ENCODE measurements around the gene GALT. TPM values are rescaled to one million over a fixed set of nuclear protein-coding genes. Genes with fewer than 3 reads are reported as not detected.

The GALT gene
- total and polyA plus RNA-seq, 2 of the 13 experiments (the other 11 are each of a cell fraction or from before 2014, with no cell fraction given): 40.4 to 46.3 TPM

- intact Hi-C loops (cut with micrococcal nuclease; ENCODE audit: unreplicated experiment): loop anchor here (1.0 kb wide), 2 partner anchors 13 to 27 kb away; no protein-coding TSS in a partner anchor
- DNase-seq (ENCODE audit: low spot score): peak; percentile 80
- FAIRE-seq: peak; percentile 78
- TF ChIP-seq NR2F2 (IDR thresholded peaks at IDR 0.05; ENCODE audit: borderline replicate concordance, low read depth) (no peak), MBD4 (IDR thresholded peaks at IDR 0.05; ENCODE audit: borderline replicate concordance, low read length) (no peak), TSC22D2 (CRISPR knock-in tag; IDR thresholded peaks at IDR 0.05; ENCODE audit: borderline replicate concordance) (0 out of 2 replicates have a peak, but pooled peaks have one; percentile 49), ZFX (CRISPR knock-in tag; IDR thresholded peaks at IDR 0.05; ENCODE audit: low read depth) (peak; percentile 59), MED13 (CRISPR knock-in tag; IDR thresholded peaks at IDR 0.05) (no peak), DDIT3 (CRISPR knock-in tag; IDR thresholded peaks at IDR 0.05) (no peak), RAD51 (IDR thresholded peaks at IDR 0.05; ENCODE audit: borderline replicate concordance) (no peak), ZNF724P (CRISPR knock-in tag; IDR thresholded peaks at IDR 0.05; ENCODE audit: borderline replicate concordance) (no peak), AFF4 (CRISPR knock-in tag; IDR thresholded peaks at IDR 0.05) (no peak), ZBTB7A (CRISPR knock-in tag; IDR thresholded peaks at IDR 0.05) (no peak), NFE2L2 (IDR thresholded peaks at IDR 0.05; ENCODE audit: low read length) (no peak), MIER3 (CRISPR knock-in tag; IDR thresholded peaks at IDR 0.05; ENCODE audit: borderline replicate concordance) (no peak), ZNF124 (CRISPR knock-in tag; IDR thresholded peaks at IDR 0.05) (no peak), TCF7 (IDR thresholded peaks at IDR 0.05; ENCODE audit: low read depth) (no peak), ZSCAN22 (CRISPR knock-in tag; IDR thresholded peaks at IDR 0.05) (no peak), ZNF383 (CRISPR knock-in tag; IDR thresholded peaks at IDR 0.05; ENCODE audit: borderline replicate concordance) (no peak), YY1 (IDR thresholded peaks at IDR 0.05; ENCODE audit: insufficient read depth, insufficient replicate concordance, low read depth, low read length) (peak; percentile 69)
- TF ChIP-seq, protein P1, sequence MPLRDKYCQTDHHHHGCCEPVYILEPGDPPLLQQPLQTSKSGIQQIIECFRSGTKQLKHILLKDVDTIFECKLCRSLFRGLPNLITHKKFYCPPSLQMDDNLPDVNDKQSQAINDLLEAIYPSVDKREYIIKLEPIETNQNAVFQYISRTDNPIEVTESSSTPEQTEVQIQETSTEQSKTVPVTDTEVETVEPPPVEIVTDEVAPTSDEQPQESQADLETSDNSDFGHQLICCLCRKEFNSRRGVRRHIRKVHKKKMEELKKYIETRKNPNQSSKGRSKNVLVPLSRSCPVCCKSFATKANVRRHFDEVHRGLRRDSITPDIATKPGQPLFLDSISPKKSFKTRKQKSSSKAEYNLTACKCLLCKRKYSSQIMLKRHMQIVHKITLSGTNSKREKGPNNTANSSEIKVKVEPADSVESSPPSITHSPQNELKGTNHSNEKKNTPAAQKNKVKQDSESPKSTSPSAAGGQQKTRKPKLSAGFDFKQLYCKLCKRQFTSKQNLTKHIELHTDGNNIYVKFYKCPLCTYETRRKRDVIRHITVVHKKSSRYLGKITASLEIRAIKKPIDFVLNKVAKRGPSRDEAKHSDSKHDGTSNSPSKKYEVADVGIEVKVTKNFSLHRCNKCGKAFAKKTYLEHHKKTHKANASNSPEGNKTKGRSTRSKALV (CRISPR knock-in tag; IDR thresholded peaks at IDR 0.05): peak; percentile 69; the same call in 1 of the 2 replicates
- TF ChIP-seq, protein P2, sequence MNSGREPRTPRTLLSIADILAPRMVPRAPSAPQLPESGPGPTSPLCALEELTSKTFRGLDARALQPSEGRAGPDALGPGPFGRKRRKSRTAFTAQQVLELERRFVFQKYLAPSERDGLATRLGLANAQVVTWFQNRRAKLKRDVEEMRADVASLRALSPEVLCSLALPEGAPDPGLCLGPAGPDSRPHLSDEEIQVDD (CRISPR knock-in tag; IDR thresholded peaks at IDR 0.05; ENCODE audit: borderline replicate concordance): no peak
Measured at GRCh38 chr9:34675048-34675714, 28.7 kb downstream of the GALT start.

More at GRCh38 chr9:34675048-34675714, 28.7 kb downstream of the GALT start:
- Histone ChIP-seq H2AFZ (ENCODE audit: low read length) (no peak overlapping the region), H4K20me1 (ENCODE audit: insufficient read depth, low read length) (no peaks in the 10 kb centered on the region), H3K36me3 (replicated peaks in 1 of 2; ENCODE audit: control insufficient read depth in 1 of 2, insufficient read depth in 2 of 2, low read length in 2 of 2) (no peaks in the 10 kb centered on the region), H3K4me1 (ENCODE audit: insufficient read depth, low read length) (peaks cover 4% of the 10 kb centered on the region; the same call in 1 of the 2 replicates), H3K4me3 (replicated peaks in 1 of 3; ENCODE audit: insufficient read depth in 1 of 3, low read depth in 2 of 3, low read length in 3 of 3) (no peak overlapping the region), H3K9ac (ENCODE audit: insufficient read depth, low read depth, low read length) (no peak overlapping the region), H3K27ac (ENCODE audit: extremely low read length, insufficient read depth, low read length) (no peak overlapping the region), H3K27me3 (ENCODE audit: control insufficient read depth in 1 of 2, insufficient read depth in 2 of 2, low read length in 2 of 2) (no peaks in the 10 kb centered on the region), H3K4me2 (ENCODE audit: low read depth, low read length) (no peak overlapping the region), H3K79me2 (ENCODE audit: insufficient read depth, low read length) (no peaks in the 10 kb centered on the region), H3K9me3 (ENCODE audit: low read length) (no peaks in the 10 kb centered on the region)
- WGBS (ENCODE audit: low lambda C conversion rate): 23% methylated on average over 9 of the region's 10 CpGs
- peak; percentile 99 for ATAC-seq
- BruUV-seq (replicated peaks): no TSS peak
- POLR2A ChIA-PET: interaction anchor here (0.9 to 1.5 kb wide), 2 partner anchors 10 to 27 kb away, joined by 3 to 5 read pairs; no protein-coding TSS in a partner anchor
- CTCF ChIA-PET (ENCODE audit: low intra/inter-chr PET ratio, low total read pairs): interaction anchor here (0.7 to 6.1 kb wide), 5 partner anchors 11 to 62 kb away, joined by 3 to 178 read pairs (median 4); no protein-coding TSS in a partner anchor
- in situ Hi-C loops (cut with HindIII; ENCODE audit: extremely low pct_ligation_motif_present, low pct_unique_long_range_greater_than_20kb): no loop called here

All from HepG2 (cell line).